Lower lobe of right lung (tissue), 2 donors: ENCODE results near the gene MYOG. TPM values are rescaled to one million over a fixed set of nuclear protein-coding genes. Genes with fewer than 3 reads are reported as not detected.

ENCODE experiments used
- ATAC-seq, 2 donors: fragments of 200-7000 bp; cut with Tn5 transposase; one replicate each; pipeline ENCODE4 v1.9.1; 2020 to 2022; ENCODE audit warnings: mild to moderate bottlenecking in 2 of 2, moderate library complexity in 2 of 2
- DNase-seq: peaks from one replicate; pipeline ENCODE4 v3.0.0-alpha.2; 2020
- H3K27ac ChIP-seq: fragments of 200-600 bp; one replicate; pipeline ENCODE4 v1.8.0; 2022
- H3K27me3 ChIP-seq: fragments of 200-600 bp; one replicate; pipeline ENCODE4 v1.8.0; 2022; ENCODE audit warnings: low read depth
- H3K36me3 ChIP-seq: fragments of 200-600 bp; one replicate; pipeline ENCODE4 v1.8.0; 2022; ENCODE audit warnings: mild to moderate bottlenecking
- H3K4me1 ChIP-seq: fragments of 200-600 bp; one replicate; pipeline ENCODE4 v1.8.0; 2022
- H3K4me3 ChIP-seq: fragments of 200-600 bp; one replicate; pipeline ENCODE4 v1.8.0; 2022; ENCODE audit warnings: mild to moderate bottlenecking
- H3K9me3 ChIP-seq: fragments of 200-600 bp; one replicate; pipeline ENCODE4 v1.8.0; 2022
- intact Hi-C: fragments of 100-400 bp; cut with DNase I; formaldehyde crosslinking; loops from one replicate; pipeline ENCODE4 v1.11.0; 2022
- total RNA-seq: library from RNA; stranded (reverse); fragmentation: NEBNext Ultra II Directional; extraction: Animal tissue kit (Norgen Biotek cat#: 25700); gene quantifications from one replicate; pipeline ENCODE4 v1.2.1, GENCODE V29; 2021
- TF ChIP-seq, protein P1 (sequence below): fragments of 200-600 bp; IDR thresholded peaks from one replicate; pipeline ENCODE4 v1.8.0; 2022; ENCODE audit warnings: antibody characterized with exemption, mild to moderate bottlenecking
- donor health status: DM: no; HTN: yes; CAD: no; lungs with severe emphysema.

MYOG gene
- total RNA-seq, 1 donor from 2014 or later: not detected

DNA sequence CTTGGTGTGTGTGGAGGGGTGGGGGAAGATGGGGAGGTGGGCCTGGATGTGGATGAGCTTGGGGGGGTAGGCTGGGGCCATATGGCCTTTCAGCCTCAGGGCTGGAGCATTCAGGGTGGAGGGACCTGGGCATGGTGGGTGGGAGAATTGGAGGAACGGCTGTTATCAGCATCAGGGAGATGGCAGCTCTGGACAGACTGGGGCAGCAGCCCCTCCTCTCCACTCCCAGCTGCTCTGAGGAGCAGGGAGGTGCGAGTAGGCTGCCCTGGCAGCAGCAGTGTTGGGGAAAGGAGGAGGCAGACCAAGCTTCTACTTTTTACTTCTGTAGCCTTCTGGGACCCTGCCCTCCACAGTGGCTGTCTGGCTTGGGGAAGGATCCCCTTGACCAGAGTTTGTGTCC lies 49.3 kb downstream of the MYOG start:
- TF ChIP-seq, protein P1, sequence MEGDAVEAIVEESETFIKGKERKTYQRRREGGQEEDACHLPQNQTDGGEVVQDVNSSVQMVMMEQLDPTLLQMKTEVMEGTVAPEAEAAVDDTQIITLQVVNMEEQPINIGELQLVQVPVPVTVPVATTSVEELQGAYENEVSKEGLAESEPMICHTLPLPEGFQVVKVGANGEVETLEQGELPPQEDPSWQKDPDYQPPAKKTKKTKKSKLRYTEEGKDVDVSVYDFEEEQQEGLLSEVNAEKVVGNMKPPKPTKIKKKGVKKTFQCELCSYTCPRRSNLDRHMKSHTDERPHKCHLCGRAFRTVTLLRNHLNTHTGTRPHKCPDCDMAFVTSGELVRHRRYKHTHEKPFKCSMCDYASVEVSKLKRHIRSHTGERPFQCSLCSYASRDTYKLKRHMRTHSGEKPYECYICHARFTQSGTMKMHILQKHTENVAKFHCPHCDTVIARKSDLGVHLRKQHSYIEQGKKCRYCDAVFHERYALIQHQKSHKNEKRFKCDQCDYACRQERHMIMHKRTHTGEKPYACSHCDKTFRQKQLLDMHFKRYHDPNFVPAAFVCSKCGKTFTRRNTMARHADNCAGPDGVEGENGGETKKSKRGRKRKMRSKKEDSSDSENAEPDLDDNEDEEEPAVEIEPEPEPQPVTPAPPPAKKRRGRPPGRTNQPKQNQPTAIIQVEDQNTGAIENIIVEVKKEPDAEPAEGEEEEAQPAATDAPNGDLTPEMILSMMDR: no peak
- Histone ChIP-seq H3K4me3 (no peak overlapping the region), H3K4me1 (no peaks in the 10 kb centered on the region), H3K27me3 (peaks cover 5% of the 10 kb centered on the region), H3K36me3 (no peaks in the 10 kb centered on the region), H3K9me3 (no peaks in the 10 kb centered on the region), H3K27ac (no peak overlapping the region)
- no peak for ATAC-seq
- DNase-seq: no peak
- intact Hi-C loops: loop anchor here (10.0 kb wide), 1 partner anchor 168 kb away; no protein-coding TSS in a partner anchor

DNA sequence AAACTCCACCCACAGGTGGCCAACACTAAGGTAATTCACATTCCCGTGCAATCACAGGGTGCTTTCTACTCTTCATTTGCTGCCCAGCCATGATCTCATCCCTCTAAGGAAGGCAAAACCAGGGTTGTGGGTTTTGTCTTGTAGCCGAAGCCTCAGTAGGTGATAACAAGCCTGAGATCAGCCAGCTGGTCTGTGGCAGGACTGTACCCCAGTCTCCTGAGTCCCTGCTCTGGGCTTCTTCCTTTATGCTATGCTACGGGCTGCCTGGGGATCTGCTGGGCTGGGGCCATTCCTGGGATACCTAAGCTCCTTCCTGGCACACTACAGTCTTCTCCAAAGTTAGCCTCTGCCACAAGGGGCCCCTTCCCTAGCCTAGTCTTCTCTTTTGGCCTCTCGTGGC lies 49.7 kb downstream of the MYOG start:
- Histone ChIP-seq H3K36me3 (no peaks in the 10 kb centered on the region), H3K27ac (no peak overlapping the region), H3K4me3 (no peak overlapping the region), H3K9me3 (no peaks in the 10 kb centered on the region), H3K4me1 (no peaks in the 10 kb centered on the region), H3K27me3 (peaks cover 5% of the 10 kb centered on the region)
- no peak for DNase-seq
- intact Hi-C loops: loop anchor here (10.0 kb wide), 1 partner anchor 169 kb away; no protein-coding TSS in a partner anchor
- ATAC-seq: no peak
- TF ChIP-seq, protein P1: no peak

DNA sequence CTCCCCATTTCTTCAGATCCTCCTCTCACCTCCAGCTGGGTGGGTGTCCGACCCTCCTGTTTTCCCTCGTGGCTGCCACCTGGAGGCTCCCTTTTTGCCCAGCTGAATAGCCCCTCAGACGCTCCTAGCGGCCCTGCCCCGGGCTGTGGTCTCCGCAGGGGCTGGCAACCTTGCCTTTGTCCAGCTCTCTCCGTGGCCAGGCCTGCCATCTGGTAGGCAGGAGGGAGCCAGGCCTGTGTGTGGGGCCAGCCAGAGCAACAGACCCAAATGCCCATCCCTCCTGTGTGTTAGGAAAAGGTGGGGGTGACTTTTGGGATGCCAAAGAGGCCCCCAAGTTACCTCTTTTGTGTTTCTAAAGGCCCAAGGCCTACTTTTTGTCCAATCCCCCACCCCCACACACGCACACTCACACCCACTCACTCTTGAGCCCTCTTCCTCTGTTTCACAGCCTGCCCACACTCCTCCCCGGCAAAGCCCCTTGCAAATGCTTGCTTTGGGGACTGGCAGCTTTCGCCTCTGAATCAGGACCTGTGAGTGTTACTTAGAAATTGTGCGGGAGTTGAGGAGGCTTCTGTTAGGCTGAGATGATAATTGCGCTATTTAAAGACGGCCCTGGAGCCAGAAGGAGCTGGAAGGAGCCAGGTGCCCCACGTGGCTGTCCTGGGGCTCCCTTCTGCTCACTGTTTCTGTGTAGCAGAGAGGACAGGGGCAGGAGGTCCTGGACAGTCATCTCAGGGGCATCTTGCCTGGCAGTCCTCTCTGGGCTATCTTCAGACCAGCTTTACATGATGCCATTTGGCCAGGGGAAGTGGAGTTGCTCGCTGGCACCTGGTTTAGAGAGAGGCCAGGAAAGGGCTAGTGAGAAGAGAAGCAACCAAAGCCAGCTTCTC lies 50.5 kb downstream of the MYOG start:
- ATAC-seq: no peak
- peaks cover 5% of the 10 kb centered on the region for H3K27me3 ChIP-seq
- no peak overlapping the region for H3K4me3 ChIP-seq
- no peak overlapping the region for H3K27ac ChIP-seq
- H3K4me1 ChIP-seq: no peaks in the 10 kb centered on the region
- DNase-seq: no peak
- H3K9me3 ChIP-seq: no peaks in the 10 kb centered on the region
- intact Hi-C loops: loop anchor here (10.0 kb wide), 1 partner anchor 169 kb away; no protein-coding TSS in a partner anchor
- TF ChIP-seq, protein P1: no peak
- H3K36me3 ChIP-seq: no peaks in the 10 kb centered on the region

DNA sequence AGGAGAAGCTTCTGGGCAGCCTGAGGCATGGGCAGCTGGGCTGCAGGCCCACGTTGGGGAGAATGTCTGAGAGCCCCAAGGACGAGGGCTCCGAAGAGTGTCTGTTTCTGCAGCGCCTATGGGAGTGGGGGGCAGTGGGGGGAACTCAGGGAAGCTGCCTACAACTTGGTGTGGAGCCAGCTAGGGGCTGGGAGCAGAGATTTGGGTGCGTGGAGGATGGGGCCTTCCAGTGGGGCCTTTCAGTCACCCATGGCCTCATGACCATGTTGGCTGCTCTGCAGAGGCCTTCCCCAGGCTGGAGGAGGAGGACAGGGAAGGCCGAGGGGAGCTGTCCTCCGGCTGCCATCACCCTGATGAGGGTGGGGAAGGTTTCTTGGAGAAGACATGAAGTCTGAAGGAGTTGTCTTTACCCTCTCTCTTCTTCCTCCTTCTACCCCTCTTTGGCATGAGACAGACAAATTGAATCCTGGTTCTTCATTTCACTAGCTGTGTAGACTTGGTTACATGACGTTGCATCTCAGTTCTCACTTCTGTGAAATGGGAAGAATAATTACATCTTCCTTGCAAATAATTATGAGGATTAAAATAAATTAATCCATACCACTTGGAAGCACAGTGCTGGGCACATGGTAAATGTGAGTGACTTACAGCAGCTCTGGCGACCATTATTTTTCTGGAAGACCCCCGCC lies 51.2 kb downstream of the MYOG start:
- no peak for DNase-seq
- H3K36me3 ChIP-seq: no peaks in the 10 kb centered on the region

DNA sequence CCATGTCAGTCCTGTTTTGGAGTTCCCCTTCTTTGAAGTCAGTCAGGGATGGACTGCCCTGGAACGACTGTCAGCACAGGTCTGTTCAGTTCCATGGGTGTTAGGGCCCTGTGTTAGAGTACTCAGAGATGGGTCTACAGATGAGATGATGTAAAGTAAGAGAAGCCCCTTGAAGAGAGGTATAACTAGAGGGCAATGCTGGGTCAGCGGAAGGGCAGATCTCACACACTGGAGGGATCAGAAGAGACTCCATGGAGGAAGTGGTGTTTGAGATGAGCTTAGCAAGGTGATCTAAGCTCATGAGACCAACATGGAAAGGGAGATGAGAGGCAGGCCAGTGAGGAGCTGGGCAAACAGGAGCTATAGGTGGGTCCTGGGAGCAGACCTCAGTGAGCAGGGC lies 51.9 kb downstream of the MYOG start:
- no peaks in the 10 kb centered on the region for H3K36me3 ChIP-seq
- intact Hi-C loops: loop anchor here (10.0 kb wide), 1 partner anchor 171 kb away; no protein-coding TSS in a partner anchor
- no peak for ATAC-seq
- H3K4me1 ChIP-seq: no peaks in the 10 kb centered on the region
- H3K27me3 ChIP-seq: peaks cover 5% of the 10 kb centered on the region
- no peak overlapping the region for H3K4me3 ChIP-seq
- DNase-seq: no peak
- TF ChIP-seq, protein P1: no peak
- no peak overlapping the region for H3K27ac ChIP-seq
- no peaks in the 10 kb centered on the region for H3K9me3 ChIP-seq

More for the DNA sequence above, 51.2 kb downstream of the MYOG start:
- peaks cover 5% of the 10 kb centered on the region for H3K27me3 ChIP-seq
- intact Hi-C loops: loop anchor here (10.0 kb wide), 1 partner anchor 170 kb away; no protein-coding TSS in a partner anchor
- H3K9me3 ChIP-seq: no peaks in the 10 kb centered on the region
- no peak for ATAC-seq
- H3K4me3 ChIP-seq: no peak overlapping the region
- H3K27ac ChIP-seq: no peak overlapping the region
- TF ChIP-seq, protein P1: no peak
- H3K4me1 ChIP-seq: no peaks in the 10 kb centered on the region
